ENCODE data around the gene VARS1.
"Not testable (repeated sequence)": the region's sequence is repeated elsewhere in the genome, so short reads cannot be mapped to it uniquely, and the experiment has no call there.

VARS1 gene

GRCh38 chr6:31822036-31822821 lies 26.7 kb upstream of the VARS1 start:
- DNase-seq (ENCODE audit: low read depth in 1 of 2, low spot score in 1 of 2) = peak in 1 of 2 donors; percentile 57

GRCh38 chr6:31821301-31822035 lies 25.9 kb upstream of the VARS1 start:
- DNase-seq (ENCODE audit: low read depth in 1 of 2, low spot score in 1 of 2) = peak in 1 of 2 donors; percentile 61

- DNase-seq (ENCODE audit: low read depth in 1 of 2, low spot score in 1 of 2) = not testable (repeated sequence)
Measured at GRCh38 chr6:31820399-31820798, 24.8 kb upstream of the VARS1 start.

GRCh38 chr6:31819871-31820299 lies 24.3 kb upstream of the VARS1 start:
- no peak for DNase-seq (ENCODE audit: low read depth in 1 of 2, low spot score in 1 of 2)

GRCh38 chr6:31817929-31818511 lies 22.5 kb upstream of the VARS1 start:
- DNase-seq (ENCODE audit: low read depth in 1 of 2, low spot score in 1 of 2) = not testable (repeated sequence)

- DNase-seq (ENCODE audit: low read depth in 1 of 2, low spot score in 1 of 2) = not testable (repeated sequence)
Measured at GRCh38 chr6:31817133-31817928, 21.8 kb upstream of the VARS1 start.

GRCh38 chr6:31815025-31815838 lies 19.7 kb upstream of the VARS1 start, which contains the start of the genes HSPA1A and HSPA1L:
Gene HSPA1A, plus strand, starts transcription at chr6:31815543. Its CDS starts 214 bp downstream, at chr6:31815757.
Gene HSPA1L, minus strand, starts transcription at chr6:31815283. Its CDS starts 3,311 bp downstream, at chr6:31811972.
- peak in 1 of 2 donors; percentile 57 for DNase-seq (ENCODE audit: low read depth in 1 of 2, low spot score in 1 of 2)

GRCh38 chr6:31814677-31815024 lies 19.1 kb upstream of the VARS1 start:
- peak in 1 of 2 donors; percentile 65 for DNase-seq (ENCODE audit: low read depth in 1 of 2, low spot score in 1 of 2)

GRCh38 chr6:31813465-31813849 lies 17.9 kb upstream of the VARS1 start:
- DNase-seq (ENCODE audit: low read depth in 1 of 2, low spot score in 1 of 2) = no peak

GRCh38 chr6:31811645-31812044 lies 16.1 kb upstream of the VARS1 start:
- DNase-seq (ENCODE audit: low read depth in 1 of 2, low spot score in 1 of 2) = no peak

- not testable (repeated sequence) for DNase-seq (ENCODE audit: low read depth in 1 of 2, low spot score in 1 of 2)
Measured at GRCh38 chr6:31808599-31808998, 13.0 kb upstream of the VARS1 start.

GRCh38 chr6:31806470-31807272 lies 11.1 kb upstream of the VARS1 start, which contains the start of gene LSM2:
Gene LSM2, minus strand, starts transcription at chr6:31806966. Its CDS starts 209 bp downstream, at chr6:31806757.
- peak; percentile 91 to 95 for DNase-seq (ENCODE audit: low read depth in 1 of 2, low spot score in 1 of 2)

- DNase-seq (ENCODE audit: low read depth in 1 of 2, low spot score in 1 of 2) = no peak
Measured at GRCh38 chr6:31805939-31806469, 10.5 kb upstream of the VARS1 start.

GRCh38 chr6:31801031-31801927 lies 5.7 kb upstream of the VARS1 start:
- not testable (repeated sequence) for DNase-seq (ENCODE audit: low read depth in 1 of 2, low spot score in 1 of 2)

GRCh38 chr6:31799781-31800180 lies 4.2 kb upstream of the VARS1 start:
- DNase-seq (ENCODE audit: low read depth in 1 of 2, low spot score in 1 of 2) = no peak

GRCh38 chr6:31797588-31797987 lies 2.0 kb upstream of the VARS1 start:
- no peak for DNase-seq (ENCODE audit: low read depth in 1 of 2, low spot score in 1 of 2)

- no peak for DNase-seq (ENCODE audit: low read depth in 1 of 2, low spot score in 1 of 2)
Measured at GRCh38 chr6:31796993-31797385, 1.4 kb upstream of the VARS1 start.

All from activated CD4-positive, alpha-beta T cell treated with anti-CD3 and anti-CD28 coated beads, Interleukin-2, amount 50 U/mL, for 24 hours (primary cell).